Skeletal muscle satellite cell (primary cell): Measurements from ENCODE around the gene KLHL6.
"Not testable (repeated sequence)": the region's sequence is repeated elsewhere in the genome, so short reads cannot be mapped to it uniquely, and the experiment has no call there.

Experiments
- H3K27me3 ChIP-seq: 2 replicates; pipeline ENCODE4 v1.7.0; 2013; ENCODE audit warnings: low read length; ENCODE audit not compliant: control insufficient read depth, insufficient read depth
- H3K36me3 ChIP-seq: 2 replicates; pipeline ENCODE4 v1.7.0; 2013; ENCODE audit warnings: mild to moderate bottlenecking, control low read depth, low read length; ENCODE audit not compliant: insufficient read depth
- H3K4me1 ChIP-seq: 2 replicates; pipeline ENCODE4 v1.7.0; 2013; ENCODE audit warnings: low read length; ENCODE audit not compliant: control insufficient read depth, insufficient read depth
- H3K4me2 ChIP-seq: 2 replicates; pipeline ENCODE4 v1.7.0; 2013; ENCODE audit warnings: mild to moderate bottlenecking, low read length
- H3K4me3 ChIP-seq: 2 replicates; pipeline ENCODE4 v1.7.0; 2013; ENCODE audit warnings: low read length
- H3K9ac ChIP-seq: 2 replicates; pipeline ENCODE4 v1.7.0; 2013; ENCODE audit warnings: mild to moderate bottlenecking, low read depth, low read length, moderate library complexity
- H3K9me3 ChIP-seq: replicated peaks from 2 replicates; pipeline ENCODE4 v1.7.0; 2013; ENCODE audit warnings: mild to moderate bottlenecking, control low read depth, low read length

Gene KLHL6

GRCh38 chr3:183583331-183584245 lies 28.1 kb upstream of the KLHL6 start:
- Histone ChIP-seq H3K4me3 (no peak overlapping the region), H3K4me2 (peak overlapping the region; percentile 16), H3K36me3 (no peaks in the 10 kb centered on the region), H3K4me1 (peaks cover 17% of the 10 kb centered on the region), H3K9ac (peak overlapping the region; percentile 33), H3K27me3 (peaks cover 16% of the 10 kb centered on the region), H3K9me3 (no peaks in the 10 kb centered on the region)

DNA sequence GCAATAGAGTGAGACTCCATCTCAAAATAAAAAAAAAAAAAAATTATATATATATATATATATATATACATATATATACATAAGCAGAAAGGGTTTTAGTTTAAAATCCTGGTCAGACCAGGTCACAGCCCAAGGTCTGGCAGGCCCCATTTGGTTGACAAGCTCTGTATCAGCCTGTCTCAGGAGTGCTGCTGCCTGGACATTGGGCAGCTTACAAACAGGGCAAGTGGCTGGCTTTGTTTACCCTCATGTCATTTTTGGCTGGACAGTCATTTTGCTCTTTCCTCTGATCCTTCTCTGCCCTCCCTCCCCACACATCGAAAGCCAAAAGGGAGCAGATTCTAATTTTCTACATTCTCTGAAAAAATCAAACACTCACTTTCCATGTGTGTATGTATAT lies 26.7 kb upstream of the KLHL6 start:
- no peak overlapping the region for H3K4me2 ChIP-seq
- H3K4me1 ChIP-seq: peaks cover 17% of the 10 kb centered on the region
- no peaks in the 10 kb centered on the region for H3K9me3 ChIP-seq
- H3K27me3 ChIP-seq: peaks cover 29% of the 10 kb centered on the region
- H3K4me3 ChIP-seq: no peak overlapping the region
- no peaks in the 10 kb centered on the region for H3K36me3 ChIP-seq
- no peak overlapping the region for H3K9ac ChIP-seq

DNA sequence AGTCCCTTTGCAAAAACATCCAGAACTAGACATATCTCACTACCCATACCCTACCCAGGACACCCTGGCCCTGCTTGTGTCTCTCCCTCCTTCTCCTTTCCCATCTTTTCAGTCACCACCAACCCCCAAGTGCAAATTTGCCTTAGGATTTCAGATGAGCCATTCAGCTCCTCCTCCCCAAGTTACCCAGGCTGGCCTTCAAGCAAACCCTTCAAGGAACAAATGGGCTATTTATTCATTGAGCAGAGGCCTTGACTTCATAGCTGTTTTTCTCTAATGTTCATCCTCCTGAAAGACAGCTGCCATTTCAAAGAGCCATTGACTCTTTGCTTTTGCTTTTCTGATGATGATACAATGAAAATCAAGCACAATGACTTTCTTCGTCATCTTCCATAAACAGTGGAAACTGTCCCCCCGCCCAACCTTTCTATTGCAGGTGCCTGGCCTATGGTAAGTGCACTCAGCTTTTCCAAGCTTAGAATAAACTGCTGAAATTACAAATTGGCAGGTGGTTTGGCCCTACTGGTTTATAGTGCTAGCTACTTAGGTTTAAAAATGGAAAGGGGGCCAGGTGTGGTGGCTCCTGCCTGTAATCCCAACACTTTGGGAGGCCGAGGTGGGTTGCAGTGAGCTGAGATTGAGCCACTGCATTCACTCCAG lies 26.1 kb upstream of the KLHL6 start:
- H3K4me1 ChIP-seq: peaks cover 17% of the 10 kb centered on the region
- H3K27me3 ChIP-seq: peaks cover 34% of the 10 kb centered on the region
- no peaks in the 10 kb centered on the region for H3K9me3 ChIP-seq
- no peak overlapping the region for H3K4me2 ChIP-seq
- no peak overlapping the region for H3K9ac ChIP-seq
- H3K36me3 ChIP-seq: no peaks in the 10 kb centered on the region
- H3K4me3 ChIP-seq: no peak overlapping the region

- H3K4me2 ChIP-seq: no peak overlapping the region
- peaks cover 17% of the 10 kb centered on the region for H3K4me1 ChIP-seq
- H3K27me3 ChIP-seq: peaks cover 38% of the 10 kb centered on the region
- H3K36me3 ChIP-seq: no peaks in the 10 kb centered on the region
- H3K9ac ChIP-seq: no peak overlapping the region
- no peaks in the 10 kb centered on the region for H3K9me3 ChIP-seq
- no peak overlapping the region for H3K4me3 ChIP-seq
Observed at GRCh38 chr3:183579967-183580900, 24.7 kb upstream of the KLHL6 start.

DNA sequence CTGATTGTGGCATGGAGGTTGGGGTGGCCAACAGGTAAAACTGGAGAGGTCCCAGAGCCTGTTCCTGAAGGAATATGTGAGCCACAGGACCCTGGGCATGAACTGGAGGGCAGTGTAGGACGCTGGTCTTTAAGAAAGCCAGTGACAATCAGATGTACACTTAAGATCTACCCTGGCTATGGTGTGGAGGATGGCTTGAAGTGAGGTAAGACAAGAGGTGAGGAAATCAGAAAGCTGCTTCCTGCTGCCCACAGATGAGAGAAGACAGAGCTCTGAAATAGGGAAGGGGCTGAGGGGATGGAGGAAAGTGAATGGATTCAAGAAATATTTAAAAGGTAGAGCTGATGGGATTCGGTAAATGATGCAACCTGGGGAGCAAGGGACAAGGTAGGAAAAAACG lies 22.7 kb upstream of the KLHL6 start:
- H3K4me1 ChIP-seq: no peaks in the 10 kb centered on the region
- H3K4me3 ChIP-seq: no peak overlapping the region
- H3K27me3 ChIP-seq: peaks cover 38% of the 10 kb centered on the region
- no peaks in the 10 kb centered on the region for H3K36me3 ChIP-seq
- no peaks in the 10 kb centered on the region for H3K9me3 ChIP-seq
- no peak overlapping the region for H3K4me2 ChIP-seq
- H3K9ac ChIP-seq: no peak overlapping the region

DNA sequence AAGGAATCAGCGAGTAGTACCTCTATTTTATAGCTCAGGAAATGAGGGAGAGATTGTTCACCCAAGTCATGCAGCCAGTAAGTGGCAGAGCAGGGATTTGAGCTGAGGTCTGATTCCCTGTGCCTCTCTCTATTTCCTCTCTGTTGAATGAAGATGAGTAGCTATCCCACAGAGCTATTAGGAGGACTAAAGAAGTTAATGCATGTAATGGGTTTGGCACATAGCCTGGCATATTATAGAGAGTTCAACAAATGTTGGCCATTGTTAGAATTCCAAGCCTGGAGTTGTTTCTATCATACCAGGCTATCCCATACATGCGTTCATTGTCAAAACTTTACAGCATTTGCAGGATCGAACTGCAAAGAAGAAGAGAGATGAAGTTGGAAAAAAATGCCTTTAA lies 21.8 kb upstream of the KLHL6 start:
- no peaks in the 10 kb centered on the region for H3K4me1 ChIP-seq
- no peaks in the 10 kb centered on the region for H3K36me3 ChIP-seq
- peaks cover 46% of the 10 kb centered on the region for H3K27me3 ChIP-seq

GRCh38 chr3:183576487-183577107 lies 21.1 kb upstream of the KLHL6 start:
- Histone ChIP-seq H3K9me3 (no peaks in the 10 kb centered on the region), H3K9ac (no peak overlapping the region), H3K27me3 (peaks cover 46% of the 10 kb centered on the region), H3K4me2 (no peak overlapping the region), H3K4me3 (no peak overlapping the region), H3K36me3 (no peaks in the 10 kb centered on the region), H3K4me1 (no peaks in the 10 kb centered on the region)

More for the DNA sequence above, 21.8 kb upstream of the KLHL6 start:
- H3K9me3 ChIP-seq: no peaks in the 10 kb centered on the region
- H3K9ac ChIP-seq: no peak overlapping the region
- H3K4me3 ChIP-seq: no peak overlapping the region
- H3K4me2 ChIP-seq: no peak overlapping the region

- no peak overlapping the region for H3K9ac ChIP-seq
- peaks cover 30% of the 10 kb centered on the region for H3K27me3 ChIP-seq
- no peaks in the 10 kb centered on the region for H3K9me3 ChIP-seq
- H3K4me3 ChIP-seq: no peak overlapping the region
- no peak overlapping the region for H3K4me2 ChIP-seq
- no peaks in the 10 kb centered on the region for H3K4me1 ChIP-seq
- H3K36me3 ChIP-seq: no peaks in the 10 kb centered on the region
Observed at GRCh38 chr3:183572935-183573334, 17.4 kb upstream of the KLHL6 start.

DNA sequence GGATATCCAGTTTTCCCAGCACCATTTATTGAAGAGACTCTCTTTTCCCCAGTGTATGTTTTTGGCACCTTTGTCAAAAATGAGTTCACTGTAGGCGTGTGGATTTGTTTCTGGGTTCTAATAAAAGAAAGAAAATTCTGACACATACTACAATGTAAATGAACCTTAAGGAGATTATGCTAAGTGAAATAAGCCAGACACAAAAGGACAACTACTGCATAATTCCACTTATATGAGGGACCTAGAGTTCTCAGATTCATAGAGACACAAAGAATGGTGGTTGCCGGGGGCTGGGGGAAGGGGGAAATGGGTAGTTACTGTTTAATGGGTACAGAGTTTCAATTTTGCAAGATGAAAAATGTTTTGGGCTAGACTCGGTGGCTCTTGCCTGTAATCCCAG lies 14.7 kb upstream of the KLHL6 start:
- H3K27me3 ChIP-seq: peaks cover 14% of the 10 kb centered on the region
- not testable (repeated sequence) for H3K36me3 ChIP-seq, H3K4me2 ChIP-seq, H3K4me1 ChIP-seq, H3K9ac ChIP-seq, H3K9me3 ChIP-seq, H3K4me3 ChIP-seq

DNA sequence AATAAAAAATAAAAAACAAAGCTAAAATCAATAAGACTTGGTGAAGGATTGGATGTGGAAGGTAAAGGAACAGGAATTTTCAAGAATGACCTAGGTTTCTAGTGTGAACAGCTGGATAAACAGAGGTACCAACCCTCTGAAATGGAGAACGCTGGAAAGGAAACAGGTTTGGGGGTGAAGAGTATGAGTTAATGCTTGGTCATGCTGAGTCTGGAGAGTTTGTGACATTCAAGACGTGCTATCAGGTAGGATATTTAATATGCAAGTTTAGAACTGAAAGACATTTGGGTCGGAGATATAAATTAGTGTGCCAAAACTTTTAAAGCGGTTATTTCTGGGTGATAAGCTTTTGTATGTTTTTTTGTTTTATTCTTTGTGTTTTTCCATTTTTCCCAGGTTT lies 11.4 kb upstream of the KLHL6 start:
- Histone ChIP-seq H3K9ac (no peak overlapping the region), H3K4me1 (no peaks in the 10 kb centered on the region), H3K4me2 (no peak overlapping the region), H3K27me3 (peaks cover 6% of the 10 kb centered on the region), H3K36me3 (no peaks in the 10 kb centered on the region), H3K4me3 (no peak overlapping the region), H3K9me3 (no peaks in the 10 kb centered on the region)

GRCh38 chr3:183564046-183564445 lies 8.5 kb upstream of the KLHL6 start:
- H3K9me3 ChIP-seq: no peaks in the 10 kb centered on the region
- H3K27me3 ChIP-seq: no peaks in the 10 kb centered on the region
- H3K4me2 ChIP-seq: no peak overlapping the region
- no peaks in the 10 kb centered on the region for H3K4me1 ChIP-seq
- H3K4me3 ChIP-seq: no peak overlapping the region
- H3K36me3 ChIP-seq: no peaks in the 10 kb centered on the region
- no peak overlapping the region for H3K9ac ChIP-seq
